PFSK-1 (cell line): ENCODE data around the gene GJA5.

Experiments used
- FOXP2 ChIP-seq: optimal IDR thresholded peaks from 2 replicates; pipeline ENCODE3; 2011; ENCODE audit warnings: borderline replicate concordance, control low read depth, inconsistent platforms; ENCODE audit not compliant: insufficient read depth; ENCODE audit errors: extremely low read length, extremely low read depth
- POLR2AphosphoS5 ChIP-seq: IDR thresholded peaks from 2 replicates; pipeline ENCODE4 v1.6.1; 2012; ENCODE audit warnings: low read depth, mild to moderate bottlenecking, control low read depth, low read length, moderate library complexity
- SIN3A ChIP-seq: IDR thresholded peaks from 2 replicates; pipeline ENCODE4 v1.6.1; 2012; ENCODE audit warnings: mild to moderate bottlenecking, low read length, moderate library complexity, borderline replicate concordance; ENCODE audit not compliant: insufficient read depth
- TAF1 ChIP-seq: IDR thresholded peaks from 2 replicates; pipeline ENCODE4 v1.6.1; 2012; ENCODE audit warnings: low read length, control low read depth, borderline replicate concordance; ENCODE audit not compliant: insufficient read depth
- TF ChIP-seq, protein P1 (sequence below), 2 experiments: IDR thresholded peaks; 2 replicates each; pipeline versions ENCODE4 v1.6.1 to v1.8.0; 2011 to 2012; ENCODE audit warnings: low read depth in 2 of 2, low read length in 2 of 2, control low read depth in 1 of 2, inconsistent platforms in 1 of 2, mild to moderate bottlenecking in 1 of 2, moderate library complexity in 1 of 2; ENCODE audit not compliant: insufficient read depth in 1 of 2

The GJA5 gene

DNA sequence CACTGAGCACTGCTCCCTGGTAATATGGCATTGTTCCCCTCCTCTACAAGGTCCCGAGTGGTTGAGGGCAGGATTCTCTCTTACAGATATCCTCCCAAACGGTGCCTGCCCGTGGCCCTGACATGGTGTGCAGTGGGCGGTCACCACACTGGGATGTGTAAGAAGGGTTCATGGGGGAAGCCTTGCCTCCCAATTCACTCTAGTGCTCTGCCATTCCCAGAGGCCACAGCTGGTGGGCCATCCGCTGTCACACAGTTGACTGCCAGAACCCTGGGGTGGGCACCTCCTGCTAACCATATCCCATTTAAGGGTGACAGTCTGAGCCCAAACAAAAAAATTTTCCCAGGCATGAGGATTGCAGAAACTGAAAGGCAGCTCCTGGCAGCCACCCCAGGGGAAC is 9.1 kb downstream of the GJA5 start:
- TF ChIP-seq POLR2AphosphoS5 (no peak), FOXP2 (no peak), SIN3A (no peak), TAF1 (no peak)
- TF ChIP-seq, protein P1, sequence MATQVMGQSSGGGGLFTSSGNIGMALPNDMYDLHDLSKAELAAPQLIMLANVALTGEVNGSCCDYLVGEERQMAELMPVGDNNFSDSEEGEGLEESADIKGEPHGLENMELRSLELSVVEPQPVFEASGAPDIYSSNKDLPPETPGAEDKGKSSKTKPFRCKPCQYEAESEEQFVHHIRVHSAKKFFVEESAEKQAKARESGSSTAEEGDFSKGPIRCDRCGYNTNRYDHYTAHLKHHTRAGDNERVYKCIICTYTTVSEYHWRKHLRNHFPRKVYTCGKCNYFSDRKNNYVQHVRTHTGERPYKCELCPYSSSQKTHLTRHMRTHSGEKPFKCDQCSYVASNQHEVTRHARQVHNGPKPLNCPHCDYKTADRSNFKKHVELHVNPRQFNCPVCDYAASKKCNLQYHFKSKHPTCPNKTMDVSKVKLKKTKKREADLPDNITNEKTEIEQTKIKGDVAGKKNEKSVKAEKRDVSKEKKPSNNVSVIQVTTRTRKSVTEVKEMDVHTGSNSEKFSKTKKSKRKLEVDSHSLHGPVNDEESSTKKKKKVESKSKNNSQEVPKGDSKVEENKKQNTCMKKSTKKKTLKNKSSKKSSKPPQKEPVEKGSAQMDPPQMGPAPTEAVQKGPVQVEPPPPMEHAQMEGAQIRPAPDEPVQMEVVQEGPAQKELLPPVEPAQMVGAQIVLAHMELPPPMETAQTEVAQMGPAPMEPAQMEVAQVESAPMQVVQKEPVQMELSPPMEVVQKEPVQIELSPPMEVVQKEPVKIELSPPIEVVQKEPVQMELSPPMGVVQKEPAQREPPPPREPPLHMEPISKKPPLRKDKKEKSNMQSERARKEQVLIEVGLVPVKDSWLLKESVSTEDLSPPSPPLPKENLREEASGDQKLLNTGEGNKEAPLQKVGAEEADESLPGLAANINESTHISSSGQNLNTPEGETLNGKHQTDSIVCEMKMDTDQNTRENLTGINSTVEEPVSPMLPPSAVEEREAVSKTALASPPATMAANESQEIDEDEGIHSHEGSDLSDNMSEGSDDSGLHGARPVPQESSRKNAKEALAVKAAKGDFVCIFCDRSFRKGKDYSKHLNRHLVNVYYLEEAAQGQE (IDR thresholded peaks at IDR 0.05; ENCODE audit: insufficient read depth in 1 of 2, low read depth in 2 of 2, low read length in 2 of 2) = no peak

DNA sequence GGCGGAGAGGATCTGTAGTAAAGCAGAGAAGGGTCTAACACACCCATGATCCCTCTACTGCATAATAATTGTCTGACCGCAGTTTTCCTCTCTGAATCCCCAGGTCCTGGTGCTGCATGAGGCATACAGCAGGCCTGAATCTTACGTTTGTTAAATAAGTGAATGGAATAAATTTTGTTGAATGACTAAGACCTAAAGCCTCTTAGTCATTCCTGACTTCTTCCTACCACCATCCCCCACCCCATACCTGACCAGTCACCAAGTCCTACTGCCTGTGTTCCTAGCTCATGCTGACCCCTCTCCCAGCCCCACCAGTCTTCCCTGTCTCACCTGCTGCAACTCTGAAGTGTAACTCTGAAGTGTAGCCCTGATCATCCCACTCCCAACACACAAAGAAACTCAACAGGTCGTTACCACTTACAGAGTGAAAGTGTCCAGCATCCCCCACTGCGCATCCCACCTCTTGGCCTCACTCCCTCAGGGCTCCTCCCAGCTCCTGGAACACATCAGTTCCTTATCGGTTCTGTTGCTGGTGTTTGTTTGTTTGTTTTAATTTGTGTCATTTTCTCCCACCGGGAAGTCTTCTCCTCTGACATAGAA is 9.7 kb downstream of the GJA5 start:
- no peak for TF ChIP-seq TAF1
- TF ChIP-seq POLR2AphosphoS5 = no peak
- TF ChIP-seq FOXP2 = no peak
- TF ChIP-seq SIN3A = no peak
- TF ChIP-seq, protein P1 (IDR thresholded peaks at IDR 0.05; ENCODE audit: insufficient read depth in 1 of 2, low read depth in 2 of 2, low read length in 2 of 2) = no peak

DNA sequence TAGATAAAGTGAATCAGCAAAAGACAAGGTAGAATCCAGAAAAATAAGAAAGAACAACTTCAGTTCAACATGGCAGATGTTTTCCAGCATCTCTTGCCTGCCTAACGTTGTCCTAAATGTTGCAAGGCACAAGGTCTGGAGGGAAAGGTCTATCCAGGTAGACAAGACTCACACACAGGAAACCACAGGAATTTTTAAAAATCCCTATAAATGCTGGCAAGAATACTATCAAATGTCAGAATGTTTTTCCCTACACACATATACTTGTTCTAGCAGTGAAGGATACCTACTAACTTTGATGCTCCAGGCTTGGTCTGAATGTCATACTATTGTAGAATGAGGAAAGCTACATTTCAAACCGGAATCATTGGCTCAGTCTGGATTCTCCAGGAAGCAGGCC is 10.6 kb downstream of the GJA5 start:
- no peak for TF ChIP-seq TAF1

DNA sequence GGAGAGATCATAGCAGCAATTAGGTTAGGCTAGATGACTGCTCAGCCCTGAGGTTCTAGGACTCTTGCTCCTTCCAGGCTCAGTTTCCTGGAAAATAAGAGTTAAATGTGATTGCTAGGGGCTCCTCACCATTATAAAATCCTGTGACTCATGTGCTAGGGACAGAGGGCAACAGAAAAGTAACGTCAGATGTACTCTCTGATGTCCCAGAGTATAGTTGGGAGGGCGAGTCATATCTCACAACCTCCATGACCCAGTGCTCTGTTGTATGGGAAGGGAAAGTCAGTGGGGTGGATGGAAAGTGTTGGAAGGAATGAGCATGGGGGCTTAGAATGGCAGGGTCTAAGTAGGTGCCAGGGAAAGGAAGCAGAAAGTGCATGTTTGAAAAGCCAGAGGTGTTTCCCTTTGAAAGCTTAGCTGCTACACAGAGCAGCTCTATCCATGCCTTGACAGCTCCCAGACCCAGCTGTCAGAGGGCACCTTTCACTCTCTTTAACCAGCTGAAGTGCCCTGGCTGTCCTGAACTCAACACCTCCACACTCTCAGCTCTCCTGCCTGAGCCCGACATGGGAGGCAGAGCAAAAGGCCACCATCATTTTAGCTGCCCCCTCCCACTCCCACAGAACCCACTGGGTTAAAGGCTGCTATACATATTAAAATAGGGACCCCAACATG is 11.6 kb downstream of the GJA5 start:
- TF ChIP-seq, protein P1 (IDR thresholded peaks at IDR 0.05; ENCODE audit: insufficient read depth in 1 of 2, low read depth in 2 of 2, low read length in 2 of 2) = no peak
- no peak for TF ChIP-seq TAF1
- TF ChIP-seq SIN3A = no peak
- no peak for TF ChIP-seq FOXP2

DNA sequence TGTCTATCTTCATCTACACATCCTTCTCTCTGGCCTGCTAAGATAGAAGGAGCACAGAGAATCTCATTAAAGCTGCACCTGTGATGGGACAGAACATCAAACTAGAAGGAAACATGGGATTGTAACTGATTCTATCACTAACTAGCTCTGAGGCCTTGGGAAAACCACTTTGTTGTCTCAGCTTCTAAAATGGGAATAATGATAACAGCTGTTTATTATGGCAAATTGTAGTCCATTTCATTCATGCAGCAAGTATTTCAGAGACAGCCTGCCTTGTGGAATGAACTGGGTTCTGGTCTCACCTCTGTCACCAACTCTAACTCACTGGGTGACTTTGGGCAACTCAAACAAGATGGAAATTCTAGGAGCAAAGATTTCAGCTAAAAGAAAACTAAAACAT is 12.4 kb downstream of the GJA5 start:
- TF ChIP-seq SIN3A = no peak
- TF ChIP-seq TAF1 = no peak
- TF ChIP-seq FOXP2 = no peak
- TF ChIP-seq, protein P1 (IDR thresholded peaks at IDR 0.05; ENCODE audit: insufficient read depth in 1 of 2, low read depth in 2 of 2, low read length in 2 of 2) = no peak
- TF ChIP-seq POLR2AphosphoS5 = no peak
